Retinal pigment epithelial cell (primary cell): ENCODE measurements around the gene DCTN3.

ENCODE experiments used
- DNase-seq: peaks from one replicate; pipeline ENCODE4 v3.0.0-alpha.2; 2010; ENCODE audit warnings: low read depth
- H3K4me3 ChIP-seq: 2 replicates; pipeline ENCODE4 v1.5.1; 2011; ENCODE audit warnings: mild to moderate bottlenecking, low read length, control low read depth, moderate library complexity
- CTCF ChIP-seq: conservative IDR thresholded peaks from 2 replicates; pipeline ENCODE4 v1.5.1; 2011; ENCODE audit warnings: low read depth, low read length, control low read depth, inconsistent platforms

Gene DCTN3

GRCh38 chr9:34568774-34569173 lies 51.5 kb downstream of the DCTN3 start:
- no peak overlapping the region for H3K4me3 ChIP-seq
- no peak for DNase-seq
- TF ChIP-seq CTCF: no peak

- TF ChIP-seq CTCF: no peak
- no peak for DNase-seq
- no peak overlapping the region for H3K4me3 ChIP-seq
Observed at GRCh38 chr9:34568133-34568532, 52.2 kb downstream of the DCTN3 start.

- no peak for TF ChIP-seq CTCF
- H3K4me3 ChIP-seq: no peak overlapping the region
- no peak for DNase-seq
Observed at GRCh38 chr9:34566972-34567371, 53.3 kb downstream of the DCTN3 start.

GRCh38 chr9:34566322-34566721 lies 54.0 kb downstream of the DCTN3 start:
- no peak for DNase-seq
- no peak overlapping the region for H3K4me3 ChIP-seq
- no peak for TF ChIP-seq CTCF

GRCh38 chr9:34565856-34566255 lies 54.4 kb downstream of the DCTN3 start:
- no peak for DNase-seq
- TF ChIP-seq CTCF: no peak
- no peak overlapping the region for H3K4me3 ChIP-seq

- TF ChIP-seq CTCF: no peak
- no peak overlapping the region for H3K4me3 ChIP-seq
- DNase-seq: no peak
Observed at GRCh38 chr9:34564617-34565016, 55.7 kb downstream of the DCTN3 start.
